ENCODE results near the gene GALNT12.

DNA sequence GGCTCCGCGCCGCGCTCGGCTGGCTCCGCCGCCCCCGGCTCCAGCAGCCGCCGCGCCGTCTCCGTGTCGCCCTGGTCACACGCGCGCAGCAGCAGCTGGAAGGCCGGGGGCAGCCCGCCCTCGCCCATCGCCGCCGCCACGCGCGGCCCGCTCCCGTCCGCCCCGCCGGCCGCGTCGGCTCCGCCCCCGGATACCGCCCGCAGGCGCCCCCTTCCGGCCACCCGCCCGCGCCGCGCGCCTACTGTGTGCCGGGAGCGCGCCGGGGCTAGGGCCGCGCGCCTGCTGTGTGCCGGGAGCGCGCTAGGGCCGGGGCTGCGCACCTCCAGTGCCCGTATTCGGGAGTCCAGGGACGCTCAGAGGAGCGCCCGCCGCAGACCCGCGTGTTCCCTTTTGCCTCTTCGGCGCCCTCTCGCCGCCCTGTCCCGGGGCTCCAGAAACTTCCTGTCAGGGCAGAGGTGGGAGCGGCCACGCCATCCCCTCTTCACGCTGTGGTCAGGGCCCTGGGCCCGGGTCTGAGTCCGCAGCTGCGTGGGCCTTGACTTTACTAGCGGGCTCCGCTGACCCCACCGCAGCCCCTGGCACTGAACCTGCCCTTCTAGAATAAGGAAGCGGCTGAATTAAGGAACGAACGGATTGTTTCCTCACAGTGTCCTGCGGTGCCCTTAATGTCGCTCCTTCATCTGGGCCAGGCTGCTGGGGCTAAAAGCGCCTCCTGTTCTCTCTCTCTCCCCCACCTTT, 10.9 kb upstream of the GALNT12 start, which contains the start of gene ANKS6:
- TF ChIP-seq, protein P1, sequence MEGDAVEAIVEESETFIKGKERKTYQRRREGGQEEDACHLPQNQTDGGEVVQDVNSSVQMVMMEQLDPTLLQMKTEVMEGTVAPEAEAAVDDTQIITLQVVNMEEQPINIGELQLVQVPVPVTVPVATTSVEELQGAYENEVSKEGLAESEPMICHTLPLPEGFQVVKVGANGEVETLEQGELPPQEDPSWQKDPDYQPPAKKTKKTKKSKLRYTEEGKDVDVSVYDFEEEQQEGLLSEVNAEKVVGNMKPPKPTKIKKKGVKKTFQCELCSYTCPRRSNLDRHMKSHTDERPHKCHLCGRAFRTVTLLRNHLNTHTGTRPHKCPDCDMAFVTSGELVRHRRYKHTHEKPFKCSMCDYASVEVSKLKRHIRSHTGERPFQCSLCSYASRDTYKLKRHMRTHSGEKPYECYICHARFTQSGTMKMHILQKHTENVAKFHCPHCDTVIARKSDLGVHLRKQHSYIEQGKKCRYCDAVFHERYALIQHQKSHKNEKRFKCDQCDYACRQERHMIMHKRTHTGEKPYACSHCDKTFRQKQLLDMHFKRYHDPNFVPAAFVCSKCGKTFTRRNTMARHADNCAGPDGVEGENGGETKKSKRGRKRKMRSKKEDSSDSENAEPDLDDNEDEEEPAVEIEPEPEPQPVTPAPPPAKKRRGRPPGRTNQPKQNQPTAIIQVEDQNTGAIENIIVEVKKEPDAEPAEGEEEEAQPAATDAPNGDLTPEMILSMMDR (IDR thresholded peaks at IDR 0.05; ENCODE audit: insufficient read depth, low read depth, low read length): peak; percentile 3
- TF ChIP-seq EZH2 (IDR thresholded peaks at IDR 0.05; ENCODE audit: insufficient read depth, low read length): no peak
